ENCODE data around the gene CEP97. TPM values are rescaled to one million over a fixed set of nuclear protein-coding genes. Genes with fewer than 3 reads are reported as not detected.

Gene CEP97
- total RNA-seq, 3 donors from 2014 or later (not counting 1 experiment from before 2014, with no cell fraction given): 8.5 to 11.0 (median 9.4) TPM

GRCh38 chr3:101695779-101696372 is 28.5 kb upstream of the CEP97 start:
- peak in 1 of 2 donors; percentile 83 for DNase-seq
- no peaks in the 10 kb centered on the region for H3K4me1 ChIP-seq (ENCODE audit: control insufficient read depth, insufficient read depth, low read length)
- ATAC-seq: peak in 2 of 3 donors; percentile 44 to 48
- TF ChIP-seq CTCF (IDR thresholded peaks at IDR 0.05): peak; percentile 86
- Mint-ChIP-seq H3K27me3 (ENCODE audit: low read depth in 2 of 2) (no peaks in the 10 kb centered on the region), H3K4me1 (peaks cover 0 to 8% of the 10 kb centered on the region in 2 donors), H3K36me3 (no peaks in the 10 kb centered on the region), H3K4me3 (no peak overlapping the region), H3K27ac (no peak overlapping the region), H3K9me3 (no peaks in the 10 kb centered on the region)
- intact Hi-C loops (cut with micrococcal nuclease): loop anchor here (10.0 kb wide), 1 partner anchor 529 kb away; no protein-coding TSS in a partner anchor
- H3K4me3 ChIP-seq (ENCODE audit: low read length): no peak overlapping the region
- WGBS (ENCODE audit: insufficient coverage): 8% methylated on average over 6 of the region's 10 CpGs
- H3K36me3 ChIP-seq (ENCODE audit: control insufficient read depth, insufficient read depth, low read length): no peaks in the 10 kb centered on the region
- no peak overlapping the region for H3K27ac ChIP-seq (ENCODE audit: low read length)
- no peaks in the 10 kb centered on the region for H3K27me3 ChIP-seq (ENCODE audit: control insufficient read depth, insufficient read depth, low read length)
- no peaks in the 10 kb centered on the region for H3K9me3 ChIP-seq (ENCODE audit: control insufficient read depth, insufficient read depth, low read length)

GRCh38 chr3:101701696-101702634 is 22.4 kb upstream of the CEP97 start:
- DNase-seq (no peak), ATAC-seq (no peak)
- H3K36me3 Mint-ChIP-seq: no peaks in the 10 kb centered on the region
- 84% methylated on average over 7 of the region's 7 CpGs for WGBS (ENCODE audit: insufficient coverage)
- intact Hi-C loops (cut with micrococcal nuclease): no loop called here
- no peak overlapping the region for H3K4me3 Mint-ChIP-seq
- H3K27ac Mint-ChIP-seq: no peak overlapping the region
- H3K4me1 Mint-ChIP-seq: no peaks in the 10 kb centered on the region
- no peaks in the 10 kb centered on the region for H3K9me3 Mint-ChIP-seq
- H3K27me3 ChIP-seq (ENCODE audit: control insufficient read depth, insufficient read depth, low read length): no peaks in the 10 kb centered on the region
- no peaks in the 10 kb centered on the region for H3K36me3 ChIP-seq (ENCODE audit: control insufficient read depth, insufficient read depth, low read length)
- no peak for TF ChIP-seq CTCF (IDR thresholded peaks at IDR 0.05)
- H3K27ac ChIP-seq (ENCODE audit: low read length): no peak overlapping the region
- H3K27me3 Mint-ChIP-seq (ENCODE audit: low read depth in 2 of 2): no peaks in the 10 kb centered on the region
- H3K9me3 ChIP-seq (ENCODE audit: control insufficient read depth, insufficient read depth, low read length): no peaks in the 10 kb centered on the region
- no peaks in the 10 kb centered on the region for H3K4me1 ChIP-seq (ENCODE audit: control insufficient read depth, insufficient read depth, low read length)
- no peak overlapping the region for H3K4me3 ChIP-seq (ENCODE audit: low read length)

DNA sequence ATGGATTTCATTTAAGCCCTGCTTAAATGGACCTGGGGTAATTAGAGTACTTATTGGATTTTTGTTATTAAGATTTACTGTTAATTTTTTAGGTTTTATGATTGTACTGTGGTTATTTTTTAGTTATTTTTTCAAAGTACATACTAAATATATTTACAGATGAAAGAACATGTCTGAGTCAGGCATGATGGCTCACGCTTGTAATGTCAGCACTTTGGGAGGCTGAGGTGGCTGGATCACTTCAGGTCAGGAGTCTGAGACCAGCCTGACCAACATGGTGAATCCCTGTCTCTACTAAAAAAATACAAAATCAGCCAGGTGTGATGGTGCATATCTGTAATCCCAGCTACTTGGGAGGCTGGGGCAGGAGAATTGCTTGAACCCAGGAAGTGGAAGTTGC is 21.7 kb upstream of the CEP97 start:
- Mint-ChIP-seq H3K4me1 (no peaks in the 10 kb centered on the region), H3K4me3 (no peak overlapping the region), H3K27me3 (ENCODE audit: low read depth in 2 of 2) (no peaks in the 10 kb centered on the region), H3K27ac (no peak overlapping the region), H3K36me3 (no peaks in the 10 kb centered on the region), H3K9me3 (no peaks in the 10 kb centered on the region)
- H3K27ac ChIP-seq (ENCODE audit: low read length): no peak overlapping the region
- DNase-seq (no peak), ATAC-seq (no peak)
- 100% methylated on average over 1 of the region's 1 CpG for WGBS (ENCODE audit: insufficient coverage)
- H3K9me3 ChIP-seq (ENCODE audit: control insufficient read depth, insufficient read depth, low read length): no peaks in the 10 kb centered on the region
- no peak for TF ChIP-seq CTCF (IDR thresholded peaks at IDR 0.05)
- no peaks in the 10 kb centered on the region for H3K36me3 ChIP-seq (ENCODE audit: control insufficient read depth, insufficient read depth, low read length)
- intact Hi-C loops (cut with micrococcal nuclease): no loop called here
- H3K4me3 ChIP-seq (ENCODE audit: low read length): no peak overlapping the region
- H3K27me3 ChIP-seq (ENCODE audit: control insufficient read depth, insufficient read depth, low read length): no peaks in the 10 kb centered on the region
- H3K4me1 ChIP-seq (ENCODE audit: control insufficient read depth, insufficient read depth, low read length): no peaks in the 10 kb centered on the region

Data from natural killer cell (primary cell).